ELR (cell line): Measurements from ENCODE around the gene WDPCP.
"Not testable (repeated sequence)": the region's sequence is repeated elsewhere in the genome, so short reads cannot be mapped to it uniquely, and the experiment has no call there.

Source experiments
- DNase-seq: peaks from one replicate; pipeline ENCODE4 v3.0.0-alpha.2; 2015; ENCODE audit warnings: low read depth

WDPCP gene

GRCh38 chr2:63225964-63226686 is 362.2 kb downstream of the WDPCP start:
- peak; percentile 12 for DNase-seq

- no peak for DNase-seq
Observed at GRCh38 chr2:63218800-63219526, 369.3 kb downstream of the WDPCP start.

- DNase-seq = no peak
Observed at GRCh38 chr2:63195310-63195709, 393.0 kb downstream of the WDPCP start.

- DNase-seq = no peak
Observed at GRCh38 chr2:63194175-63194574, 394.1 kb downstream of the WDPCP start.

GRCh38 chr2:63192889-63193774 is 395.1 kb downstream of the WDPCP start:
- DNase-seq = no peak

- no peak for DNase-seq
Observed at GRCh38 chr2:63192169-63192888, 395.9 kb downstream of the WDPCP start.

- peak; percentile 72 for DNase-seq
Observed at GRCh38 chr2:63189026-63189425, 399.3 kb downstream of the WDPCP start.

- DNase-seq = no peak
Observed at GRCh38 chr2:63186331-63186730, 401.9 kb downstream of the WDPCP start.

GRCh38 chr2:63163161-63163820 is 425.0 kb downstream of the WDPCP start:
- peak; percentile 3 for DNase-seq

GRCh38 chr2:63159262-63159661 is 429.0 kb downstream of the WDPCP start:
- no peak for DNase-seq

GRCh38 chr2:63136683-63137082 is 451.6 kb downstream of the WDPCP start:
- DNase-seq = not testable (repeated sequence)

GRCh38 chr2:63132020-63132419 is 456.3 kb downstream of the WDPCP start:
- DNase-seq = no peak

GRCh38 chr2:63131196-63131595 is 457.1 kb downstream of the WDPCP start:
- no peak for DNase-seq

- DNase-seq = no peak
Observed at GRCh38 chr2:63127594-63127993, 460.7 kb downstream of the WDPCP start.

GRCh38 chr2:63124850-63125249 is 463.4 kb downstream of the WDPCP start:
- DNase-seq = no peak

GRCh38 chr2:63124218-63124617 is 464.1 kb downstream of the WDPCP start:
- no peak for DNase-seq

GRCh38 chr2:63122921-63123320 is 465.4 kb downstream of the WDPCP start:
- DNase-seq = no peak

GRCh38 chr2:63121055-63121834 is 467.0 kb downstream of the WDPCP start:
- no peak for DNase-seq

GRCh38 chr2:63118821-63119220 is 469.5 kb downstream of the WDPCP start:
- DNase-seq = no peak

GRCh38 chr2:63104482-63104881 is 483.8 kb downstream of the WDPCP start:
- DNase-seq = no peak

- no peak for DNase-seq
Observed at GRCh38 chr2:63101954-63102353, 486.3 kb downstream of the WDPCP start.
